Measurements from ENCODE around the gene GPR179. TPM values are rescaled to one million over a fixed set of nuclear protein-coding genes. Genes with fewer than 3 reads are reported as not detected.

The GPR179 gene, protein sequence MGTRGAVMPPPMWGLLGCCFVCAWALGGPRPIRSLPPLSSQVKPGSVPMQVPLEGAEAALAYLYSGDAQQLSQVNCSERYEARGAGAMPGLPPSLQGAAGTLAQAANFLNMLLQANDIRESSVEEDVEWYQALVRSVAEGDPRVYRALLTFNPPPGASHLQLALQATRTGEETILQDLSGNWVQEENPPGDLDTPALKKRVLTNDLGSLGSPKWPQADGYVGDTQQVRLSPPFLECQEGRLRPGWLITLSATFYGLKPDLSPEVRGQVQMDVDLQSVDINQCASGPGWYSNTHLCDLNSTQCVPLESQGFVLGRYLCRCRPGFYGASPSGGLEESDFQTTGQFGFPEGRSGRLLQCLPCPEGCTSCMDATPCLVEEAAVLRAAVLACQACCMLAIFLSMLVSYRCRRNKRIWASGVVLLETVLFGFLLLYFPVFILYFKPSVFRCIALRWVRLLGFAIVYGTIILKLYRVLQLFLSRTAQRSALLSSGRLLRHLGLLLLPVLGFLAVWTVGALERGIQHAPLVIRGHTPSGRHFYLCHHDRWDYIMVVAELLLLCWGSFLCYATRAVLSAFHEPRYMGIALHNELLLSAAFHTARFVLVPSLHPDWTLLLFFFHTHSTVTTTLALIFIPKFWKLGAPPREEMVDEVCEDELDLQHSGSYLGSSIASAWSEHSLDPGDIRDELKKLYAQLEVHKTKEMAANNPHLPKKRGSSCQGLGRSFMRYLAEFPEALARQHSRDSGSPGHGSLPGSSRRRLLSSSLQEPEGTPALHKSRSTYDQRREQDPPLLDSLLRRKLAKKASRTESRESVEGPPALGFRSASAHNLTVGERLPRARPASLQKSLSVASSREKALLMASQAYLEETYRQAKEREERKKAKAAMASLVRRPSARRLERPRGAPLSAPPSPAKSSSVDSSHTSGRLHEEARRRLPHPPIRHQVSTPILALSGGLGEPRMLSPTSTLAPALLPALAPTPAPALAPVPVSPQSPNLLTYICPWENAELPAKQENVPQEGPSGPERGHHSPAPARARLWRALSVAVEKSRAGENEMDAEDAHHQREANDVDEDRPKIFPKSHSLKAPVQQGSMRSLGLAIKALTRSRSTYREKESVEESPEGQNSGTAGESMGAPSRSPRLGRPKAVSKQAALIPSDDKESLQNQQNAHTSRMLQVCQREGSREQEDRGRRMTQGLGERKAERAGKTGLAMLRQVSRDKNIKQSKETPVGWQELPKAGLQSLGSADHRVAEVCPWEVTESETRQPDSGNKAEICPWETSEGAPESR (N-terminal part only)
- total RNA-seq (2021) (0.09 to 0.46 TPM (median 0.46 TPM) in 3 replicates), Bru-seq, nascent RNA (percentile 10 among the genes with signal in this experiment)
- long read RNA-seq, experiment 1: 0 reads
- long read RNA-seq, experiment 2, partial matches to known transcripts: 1 of 1 reads
- long read RNA-seq, experiment 2, other reads (novel, unspliced or antisense): 0 of 1 reads
- long read RNA-seq, experiment 3: 0 reads

DNA sequence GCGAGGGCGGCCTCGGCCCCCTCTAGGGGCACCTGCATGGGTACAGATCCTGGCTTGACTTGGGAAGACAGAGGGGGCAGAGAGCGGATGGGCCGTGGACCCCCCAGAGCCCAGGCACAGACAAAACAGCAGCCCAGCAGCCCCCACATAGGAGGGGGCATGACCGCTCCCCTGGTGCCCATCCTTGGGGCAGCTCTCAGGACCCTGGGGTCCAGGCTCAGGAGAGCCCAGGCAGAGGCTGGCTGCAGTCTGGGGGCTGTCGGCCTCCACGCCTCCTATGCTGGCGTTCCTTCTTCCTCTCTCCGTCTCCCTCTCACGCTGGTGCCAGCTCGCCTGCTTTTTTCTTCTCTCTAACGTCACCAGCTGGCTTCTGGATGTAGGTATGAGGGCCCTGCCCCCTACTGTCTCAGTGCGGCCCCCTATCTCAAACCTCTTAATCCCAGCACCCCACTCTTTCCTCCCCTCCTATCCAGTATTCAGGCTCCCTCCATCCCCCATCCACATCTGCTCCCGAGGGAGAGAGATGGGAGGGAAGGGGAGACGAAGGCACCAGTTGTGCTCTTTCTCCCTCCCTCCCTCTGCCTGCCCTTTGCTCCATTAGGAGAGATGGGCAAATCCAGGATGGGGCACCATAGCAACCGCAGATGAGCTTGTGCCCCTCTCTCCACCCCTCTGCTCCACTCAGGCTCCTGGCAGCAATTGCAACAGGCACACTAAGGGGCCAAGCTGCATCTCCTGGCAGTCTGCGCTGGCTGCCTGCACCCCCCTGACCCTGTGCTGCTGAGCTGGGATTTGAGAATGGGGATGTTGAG lies at the start of gene GPR179:
GPR179 (minus strand) TSS at position 349 of the 812 bp plus-strand sequence; CDS start at position 182, 167 bp downstream.
- TF ChIP-seq, protein P1, sequence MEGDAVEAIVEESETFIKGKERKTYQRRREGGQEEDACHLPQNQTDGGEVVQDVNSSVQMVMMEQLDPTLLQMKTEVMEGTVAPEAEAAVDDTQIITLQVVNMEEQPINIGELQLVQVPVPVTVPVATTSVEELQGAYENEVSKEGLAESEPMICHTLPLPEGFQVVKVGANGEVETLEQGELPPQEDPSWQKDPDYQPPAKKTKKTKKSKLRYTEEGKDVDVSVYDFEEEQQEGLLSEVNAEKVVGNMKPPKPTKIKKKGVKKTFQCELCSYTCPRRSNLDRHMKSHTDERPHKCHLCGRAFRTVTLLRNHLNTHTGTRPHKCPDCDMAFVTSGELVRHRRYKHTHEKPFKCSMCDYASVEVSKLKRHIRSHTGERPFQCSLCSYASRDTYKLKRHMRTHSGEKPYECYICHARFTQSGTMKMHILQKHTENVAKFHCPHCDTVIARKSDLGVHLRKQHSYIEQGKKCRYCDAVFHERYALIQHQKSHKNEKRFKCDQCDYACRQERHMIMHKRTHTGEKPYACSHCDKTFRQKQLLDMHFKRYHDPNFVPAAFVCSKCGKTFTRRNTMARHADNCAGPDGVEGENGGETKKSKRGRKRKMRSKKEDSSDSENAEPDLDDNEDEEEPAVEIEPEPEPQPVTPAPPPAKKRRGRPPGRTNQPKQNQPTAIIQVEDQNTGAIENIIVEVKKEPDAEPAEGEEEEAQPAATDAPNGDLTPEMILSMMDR (IDR thresholded peaks at IDR 0.05): no peak
- no peak for TF ChIP-seq MYBL2 (CRISPR knock-in tag; IDR thresholded peaks at IDR 0.05)
- Mint-ChIP-seq H3K27ac (no peak within 1 kb of the TSS), H3K27me3 (ENCODE audit: low read depth) (no peaks in the 10 kb centered on the region), H3K4me3 (no peak within 1 kb of the TSS), H3K9me3 (no peaks in the 10 kb centered on the region), H3K4me1 (peaks cover 15% of the 10 kb centered on the region), H3K36me3 (no peaks in the 10 kb centered on the region)
- POLR2A ChIA-PET: interaction anchor here (0.5 to 0.7 kb wide), 2 partner anchors 13 to 1363 kb away, joined by 3 to 4 read pairs; no protein-coding TSS in a partner anchor
- DNase-seq (ENCODE audit: low spot score) (no peak), ATAC-seq (no peak)
- CTCF ChIA-PET: interaction anchor here (1.3 to 10.5 kb wide), 4 partner anchors 13 to 101 kb away, joined by 3 to 221 read pairs (median 5); no protein-coding TSS in a partner anchor

DNA sequence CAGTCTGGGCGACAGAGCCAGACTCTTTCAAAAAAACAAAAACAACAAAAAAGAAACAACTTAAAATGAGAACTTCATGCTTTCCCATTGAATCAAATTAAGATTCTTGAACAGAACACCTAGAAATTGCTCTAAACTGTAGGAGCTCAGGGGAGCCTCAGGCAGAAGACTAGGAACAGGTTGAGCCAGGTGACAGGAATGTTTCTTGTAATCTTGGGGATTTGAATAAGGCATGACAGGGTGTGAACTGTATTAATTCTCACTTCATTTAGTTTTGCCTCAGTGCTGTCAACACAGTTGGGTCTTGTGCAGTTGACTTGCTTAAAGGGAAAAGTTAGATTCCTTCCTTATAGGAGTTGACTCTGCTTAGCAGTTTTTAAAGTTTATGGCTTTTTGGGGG lies 35.7 kb upstream of the GPR179 start:
- Mint-ChIP-seq H3K27ac (no peak overlapping the region), H3K9me3 (no peaks in the 10 kb centered on the region), H3K27me3 (ENCODE audit: low read depth) (no peaks in the 10 kb centered on the region), H3K4me3 (no peak overlapping the region), H3K36me3 (peaks cover 35% of the 10 kb centered on the region), H3K4me1 (no peaks in the 10 kb centered on the region)
- POLR2A ChIA-PET: no interaction called here
- ATAC-seq: no peak
- no peak for DNase-seq (ENCODE audit: low spot score)
- CTCF ChIA-PET: interaction anchor here (0.6 to 4.7 kb wide), 3 partner anchors 30 to 44 kb away, joined by 4 to 48 read pairs (median 6); no protein-coding TSS in a partner anchor
- TF ChIP-seq FOXP1 (CRISPR knock-in tag; IDR thresholded peaks at IDR 0.05; ENCODE audit: borderline replicate concordance) (no peak), FOXK1 (CRISPR knock-in tag; IDR thresholded peaks at IDR 0.05) (no peak), NR3C1 (CRISPR knock-in tag; conservative IDR thresholded peaks at IDR 0.05; ENCODE audit: low read depth) (no peak), ZNF219 (CRISPR knock-in tag; IDR thresholded peaks at IDR 0.05; ENCODE audit: borderline replicate concordance) (no peak), HMGA2 (CRISPR knock-in tag; IDR thresholded peaks at IDR 0.05) (no peak), SMAD3 (CRISPR knock-in tag; IDR thresholded peaks at IDR 0.05; ENCODE audit: borderline replicate concordance) (no peak), TEAD1 (CRISPR knock-in tag; IDR thresholded peaks at IDR 0.05) (no peak), PRRX2 (CRISPR knock-in tag; IDR thresholded peaks at IDR 0.05) (no peak), SOX15 (CRISPR knock-in tag; IDR thresholded peaks at IDR 0.05) (no peak), TP53 (CRISPR knock-in tag; IDR thresholded peaks at IDR 0.05) (no peak), ESRRA (CRISPR knock-in tag; IDR thresholded peaks at IDR 0.05; ENCODE audit: borderline replicate concordance) (no peak), ZNF396 (CRISPR knock-in tag; IDR thresholded peaks at IDR 0.05; ENCODE audit: borderline replicate concordance) (no peak), GTF2I (CRISPR knock-in tag; conservative IDR thresholded peaks at IDR 0.05) (no peak)
- TF ChIP-seq, protein P2, sequence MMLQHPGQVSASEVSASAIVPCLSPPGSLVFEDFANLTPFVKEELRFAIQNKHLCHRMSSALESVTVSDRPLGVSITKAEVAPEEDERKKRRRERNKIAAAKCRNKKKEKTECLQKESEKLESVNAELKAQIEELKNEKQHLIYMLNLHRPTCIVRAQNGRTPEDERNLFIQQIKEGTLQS (CRISPR knock-in tag; conservative IDR thresholded peaks at IDR 0.05): no peak
- TF ChIP-seq, protein P3, sequence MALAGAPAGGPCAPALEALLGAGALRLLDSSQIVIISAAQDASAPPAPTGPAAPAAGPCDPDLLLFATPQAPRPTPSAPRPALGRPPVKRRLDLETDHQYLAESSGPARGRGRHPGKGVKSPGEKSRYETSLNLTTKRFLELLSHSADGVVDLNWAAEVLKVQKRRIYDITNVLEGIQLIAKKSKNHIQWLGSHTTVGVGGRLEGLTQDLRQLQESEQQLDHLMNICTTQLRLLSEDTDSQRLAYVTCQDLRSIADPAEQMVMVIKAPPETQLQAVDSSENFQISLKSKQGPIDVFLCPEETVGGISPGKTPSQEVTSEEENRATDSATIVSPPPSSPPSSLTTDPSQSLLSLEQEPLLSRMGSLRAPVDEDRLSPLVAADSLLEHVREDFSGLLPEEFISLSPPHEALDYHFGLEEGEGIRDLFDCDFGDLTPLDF (CRISPR knock-in tag; IDR thresholded peaks at IDR 0.05): no peak
- TF ChIP-seq, protein P4, sequence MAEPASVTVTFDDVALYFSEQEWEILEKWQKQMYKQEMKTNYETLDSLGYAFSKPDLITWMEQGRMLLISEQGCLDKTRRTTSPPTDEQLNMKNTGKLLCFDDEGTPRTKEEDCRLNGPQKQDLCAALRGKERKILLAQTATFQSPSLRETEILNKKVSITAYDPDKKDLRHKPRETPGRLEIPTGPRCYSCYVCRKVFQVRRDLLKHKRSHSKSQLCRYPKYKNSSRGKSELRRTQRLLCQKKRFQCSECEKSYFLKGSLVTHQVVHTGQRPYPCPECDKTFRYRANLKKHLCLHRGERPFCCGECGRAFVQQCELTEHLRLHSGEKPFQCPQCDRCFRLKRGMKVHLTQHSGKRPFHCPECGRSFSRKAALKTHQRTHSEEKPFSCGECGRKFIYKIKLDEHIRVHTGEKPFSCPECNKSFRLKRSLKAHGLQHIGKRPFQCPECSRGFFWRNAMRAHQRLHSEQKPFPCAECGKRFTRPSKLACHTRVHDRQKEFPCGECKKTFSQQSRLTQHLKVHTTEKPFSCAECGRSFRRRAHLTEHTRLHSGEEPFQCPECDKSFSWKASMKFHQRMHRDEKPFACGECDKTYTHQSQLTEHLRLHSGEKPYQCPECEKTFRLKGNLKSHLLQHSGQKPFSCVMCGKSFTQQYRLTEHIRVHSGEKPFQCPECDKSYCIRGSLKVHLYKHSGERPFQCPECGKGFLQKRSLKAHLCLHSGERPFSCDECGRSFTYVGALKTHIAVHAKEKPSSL (CRISPR knock-in tag; conservative IDR thresholded peaks at IDR 0.05): no peak
- TF ChIP-seq, protein P5, sequence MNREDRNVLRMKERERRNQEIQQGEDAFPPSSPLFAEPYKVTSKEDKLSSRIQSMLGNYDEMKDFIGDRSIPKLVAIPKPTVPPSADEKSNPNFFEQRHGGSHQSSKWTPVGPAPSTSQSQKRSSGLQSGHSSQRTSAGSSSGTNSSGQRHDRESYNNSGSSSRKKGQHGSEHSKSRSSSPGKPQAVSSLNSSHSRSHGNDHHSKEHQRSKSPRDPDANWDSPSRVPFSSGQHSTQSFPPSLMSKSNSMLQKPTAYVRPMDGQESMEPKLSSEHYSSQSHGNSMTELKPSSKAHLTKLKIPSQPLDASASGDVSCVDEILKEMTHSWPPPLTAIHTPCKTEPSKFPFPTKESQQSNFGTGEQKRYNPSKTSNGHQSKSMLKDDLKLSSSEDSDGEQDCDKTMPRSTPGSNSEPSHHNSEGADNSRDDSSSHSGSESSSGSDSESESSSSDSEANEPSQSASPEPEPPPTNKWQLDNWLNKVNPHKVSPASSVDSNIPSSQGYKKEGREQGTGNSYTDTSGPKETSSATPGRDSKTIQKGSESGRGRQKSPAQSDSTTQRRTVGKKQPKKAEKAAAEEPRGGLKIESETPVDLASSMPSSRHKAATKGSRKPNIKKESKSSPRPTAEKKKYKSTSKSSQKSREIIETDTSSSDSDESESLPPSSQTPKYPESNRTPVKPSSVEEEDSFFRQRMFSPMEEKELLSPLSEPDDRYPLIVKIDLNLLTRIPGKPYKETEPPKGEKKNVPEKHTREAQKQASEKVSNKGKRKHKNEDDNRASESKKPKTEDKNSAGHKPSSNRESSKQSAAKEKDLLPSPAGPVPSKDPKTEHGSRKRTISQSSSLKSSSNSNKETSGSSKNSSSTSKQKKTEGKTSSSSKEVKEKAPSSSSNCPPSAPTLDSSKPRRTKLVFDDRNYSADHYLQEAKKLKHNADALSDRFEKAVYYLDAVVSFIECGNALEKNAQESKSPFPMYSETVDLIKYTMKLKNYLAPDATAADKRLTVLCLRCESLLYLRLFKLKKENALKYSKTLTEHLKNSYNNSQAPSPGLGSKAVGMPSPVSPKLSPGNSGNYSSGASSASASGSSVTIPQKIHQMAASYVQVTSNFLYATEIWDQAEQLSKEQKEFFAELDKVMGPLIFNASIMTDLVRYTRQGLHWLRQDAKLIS (CRISPR knock-in tag; IDR thresholded peaks at IDR 0.05; ENCODE audit: borderline replicate concordance): no peak
